IMR-90 (cell line): Measurements from ENCODE around the gene SORBS1.

Experiments
- BHLHE40 ChIP-seq: fragments of 150-350 bp; IDR thresholded peaks from 2 replicates; pipeline ENCODE4 v1.6.1; 2016; ENCODE audit warnings: mild to moderate bottlenecking, low read depth, low read length
- CEBPB ChIP-seq: IDR thresholded peaks from 2 replicates; pipeline ENCODE4 v1.6.1; 2012; ENCODE audit warnings: low read depth, low read length, improper control_type of control experiment
- CHD1 ChIP-seq: IDR thresholded peaks from 2 replicates; pipeline ENCODE4 v1.6.1; 2012; ENCODE audit warnings: low read depth, low read length, improper control_type of control experiment
- FOS ChIP-seq: fragments of 150-350 bp; IDR thresholded peaks from 2 replicates; pipeline ENCODE4 v1.6.1; 2016; ENCODE audit warnings: low read depth, low read length
- MAFK ChIP-seq: IDR thresholded peaks from 2 replicates; pipeline ENCODE4 v1.6.1; 2012; ENCODE audit warnings: low read depth, low read length, improper control_type of control experiment
- MXI1 ChIP-seq: IDR thresholded peaks from 2 replicates; pipeline ENCODE4 v1.6.1; 2012; ENCODE audit warnings: low read depth, mild to moderate bottlenecking, low read length, moderate library complexity, borderline replicate concordance
- POLR2A ChIP-seq: IDR thresholded peaks from 2 replicates; pipeline ENCODE4 v1.6.1; 2012; ENCODE audit warnings: mild to moderate bottlenecking, low read depth, low read length
- RAD21 ChIP-seq: IDR thresholded peaks from 2 replicates; pipeline ENCODE4 v1.6.1; 2012; ENCODE audit warnings: low read length, improper control_type of control experiment
- RCOR1 ChIP-seq: IDR thresholded peaks from 2 replicates; pipeline ENCODE4 v1.6.1; 2012; ENCODE audit warnings: mild to moderate bottlenecking, low read length, improper control_type of control experiment; ENCODE audit not compliant: insufficient replicate concordance
- RFX5 ChIP-seq: IDR thresholded peaks from 2 replicates; pipeline ENCODE4 v1.8.0; 2012; ENCODE audit warnings: low read depth, mild to moderate bottlenecking, low read length, moderate library complexity
- SMC3 ChIP-seq: fragments of 150-350 bp; IDR thresholded peaks from 2 replicates; pipeline ENCODE4 v1.6.1; 2016; ENCODE audit warnings: low read depth, mild to moderate bottlenecking, antibody characterized with exemption, low read length, moderate library complexity
- TF ChIP-seq, protein P1 (sequence below): conservative IDR thresholded peaks from 2 replicates; pipeline ENCODE4 v1.5.1; 2012; ENCODE audit warnings: mild to moderate bottlenecking, low read depth, low read length, improper control_type of control experiment
- TF ChIP-seq, protein P2 (sequence below): fragments of 150-350 bp; IDR thresholded peaks from 2 replicates; pipeline ENCODE4 v1.6.1; 2016; ENCODE audit warnings: low read depth, mild to moderate bottlenecking, low read length, moderate library complexity, borderline replicate concordance

DNA sequence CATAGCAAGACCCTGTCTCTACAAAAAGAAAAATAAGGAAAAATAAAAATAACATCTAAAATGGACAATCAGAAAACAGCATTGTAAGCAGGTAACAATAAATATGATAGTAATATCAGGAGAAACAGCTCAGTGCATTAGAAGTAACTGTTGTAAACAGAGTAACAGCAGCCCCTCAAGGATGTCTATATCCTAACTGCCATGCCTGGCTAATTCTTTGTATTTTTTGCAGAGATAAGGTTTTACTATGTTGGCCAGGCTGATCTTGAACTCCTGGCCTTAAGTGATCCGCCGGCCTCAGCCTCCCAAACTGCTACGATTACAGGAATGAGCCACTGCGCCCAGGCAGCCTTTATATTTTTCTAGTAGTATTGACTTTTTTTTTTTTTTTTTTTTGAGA lies 7.5 kb downstream of the SORBS1 start:
- TF ChIP-seq CEBPB (no peak), POLR2A (no peak), SMC3 (no peak), RCOR1 (no peak), RFX5 (no peak), FOS (no peak), CHD1 (no peak), MXI1 (no peak), RAD21 (no peak), MAFK (no peak), BHLHE40 (no peak)
- TF ChIP-seq, protein P1, sequence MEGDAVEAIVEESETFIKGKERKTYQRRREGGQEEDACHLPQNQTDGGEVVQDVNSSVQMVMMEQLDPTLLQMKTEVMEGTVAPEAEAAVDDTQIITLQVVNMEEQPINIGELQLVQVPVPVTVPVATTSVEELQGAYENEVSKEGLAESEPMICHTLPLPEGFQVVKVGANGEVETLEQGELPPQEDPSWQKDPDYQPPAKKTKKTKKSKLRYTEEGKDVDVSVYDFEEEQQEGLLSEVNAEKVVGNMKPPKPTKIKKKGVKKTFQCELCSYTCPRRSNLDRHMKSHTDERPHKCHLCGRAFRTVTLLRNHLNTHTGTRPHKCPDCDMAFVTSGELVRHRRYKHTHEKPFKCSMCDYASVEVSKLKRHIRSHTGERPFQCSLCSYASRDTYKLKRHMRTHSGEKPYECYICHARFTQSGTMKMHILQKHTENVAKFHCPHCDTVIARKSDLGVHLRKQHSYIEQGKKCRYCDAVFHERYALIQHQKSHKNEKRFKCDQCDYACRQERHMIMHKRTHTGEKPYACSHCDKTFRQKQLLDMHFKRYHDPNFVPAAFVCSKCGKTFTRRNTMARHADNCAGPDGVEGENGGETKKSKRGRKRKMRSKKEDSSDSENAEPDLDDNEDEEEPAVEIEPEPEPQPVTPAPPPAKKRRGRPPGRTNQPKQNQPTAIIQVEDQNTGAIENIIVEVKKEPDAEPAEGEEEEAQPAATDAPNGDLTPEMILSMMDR, result no peak
- TF ChIP-seq, protein P2, sequence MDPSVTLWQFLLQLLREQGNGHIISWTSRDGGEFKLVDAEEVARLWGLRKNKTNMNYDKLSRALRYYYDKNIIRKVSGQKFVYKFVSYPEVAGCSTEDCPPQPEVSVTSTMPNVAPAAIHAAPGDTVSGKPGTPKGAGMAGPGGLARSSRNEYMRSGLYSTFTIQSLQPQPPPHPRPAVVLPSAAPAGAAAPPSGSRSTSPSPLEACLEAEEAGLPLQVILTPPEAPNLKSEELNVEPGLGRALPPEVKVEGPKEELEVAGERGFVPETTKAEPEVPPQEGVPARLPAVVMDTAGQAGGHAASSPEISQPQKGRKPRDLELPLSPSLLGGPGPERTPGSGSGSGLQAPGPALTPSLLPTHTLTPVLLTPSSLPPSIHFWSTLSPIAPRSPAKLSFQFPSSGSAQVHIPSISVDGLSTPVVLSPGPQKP, result no peak
